GM21529 (cell line): Measurements from ENCODE around the gene PRRG2.
A peak's percentile ranks its signal among the peaks of the same experiment; 100 is the strongest.

Experiments used
- ATAC-seq: cut with Tn5 transposase; IDR thresholded peaks from one replicate; pipeline ENCODE4 v1.9.1; 2021; ENCODE audit not compliant: unreplicated experiment

The PRRG2 gene

GRCh38 chr19:49556412-49557398 lies 24.4 kb upstream of the PRRG2 start:
- no peak for ATAC-seq

- no peak for ATAC-seq
These were observed 23.3 kb upstream of the PRRG2 start for GRCh38 chr19:49557641-49558325.

GRCh38 chr19:49558591-49558990 lies 22.5 kb upstream of the PRRG2 start:
- no peak for ATAC-seq

DNA sequence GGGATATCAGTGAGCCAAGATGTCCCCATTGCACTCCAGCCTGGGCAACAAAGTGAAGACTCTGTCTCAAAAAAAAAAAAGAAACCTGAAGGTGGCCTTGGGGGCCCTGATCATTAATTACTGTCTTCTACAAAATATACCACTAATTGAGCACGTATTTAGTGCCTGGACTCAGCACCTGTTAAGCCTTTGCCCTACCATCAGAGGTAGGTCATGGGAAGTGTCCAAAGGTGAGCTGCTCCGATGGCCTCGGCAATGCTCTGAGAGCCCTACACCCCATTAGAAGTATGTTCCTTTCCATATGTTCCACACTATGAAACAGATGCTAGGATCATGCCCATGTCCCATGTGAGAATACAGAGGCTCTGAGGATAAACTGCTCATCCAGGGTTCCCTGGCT lies 21.7 kb upstream of the PRRG2 start:
- no peak for ATAC-seq

- no peak for ATAC-seq
These were observed 21.2 kb upstream of the PRRG2 start for GRCh38 chr19:49559928-49560327.

- no peak for ATAC-seq
These were observed 20.7 kb upstream of the PRRG2 start for GRCh38 chr19:49560358-49560900.

GRCh38 chr19:49564616-49565045 lies 16.5 kb upstream of the PRRG2 start:
- ATAC-seq = no peak

DNA sequence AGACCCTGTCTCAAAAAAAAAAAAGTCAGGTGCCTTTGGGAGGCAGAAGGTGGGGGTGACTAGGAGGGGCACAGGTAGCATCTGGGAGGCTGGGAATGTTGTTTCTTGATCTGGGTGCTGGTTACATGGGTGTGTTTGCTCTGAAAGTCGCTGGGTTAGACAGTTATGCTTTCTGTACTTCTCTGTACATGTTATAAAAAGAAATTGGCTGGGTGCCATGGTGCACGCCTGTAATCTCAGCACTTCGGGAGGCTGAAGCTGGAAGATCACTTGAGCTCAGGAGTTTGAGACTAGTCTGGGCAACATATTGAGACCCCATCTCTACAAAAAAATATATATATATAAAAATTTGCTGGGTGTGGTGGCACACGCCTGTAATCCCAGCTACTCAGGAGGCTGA lies 15.9 kb upstream of the PRRG2 start:
- ATAC-seq = no peak

- no peak for ATAC-seq
These were observed 14.8 kb upstream of the PRRG2 start for GRCh38 chr19:49566302-49566701.

DNA sequence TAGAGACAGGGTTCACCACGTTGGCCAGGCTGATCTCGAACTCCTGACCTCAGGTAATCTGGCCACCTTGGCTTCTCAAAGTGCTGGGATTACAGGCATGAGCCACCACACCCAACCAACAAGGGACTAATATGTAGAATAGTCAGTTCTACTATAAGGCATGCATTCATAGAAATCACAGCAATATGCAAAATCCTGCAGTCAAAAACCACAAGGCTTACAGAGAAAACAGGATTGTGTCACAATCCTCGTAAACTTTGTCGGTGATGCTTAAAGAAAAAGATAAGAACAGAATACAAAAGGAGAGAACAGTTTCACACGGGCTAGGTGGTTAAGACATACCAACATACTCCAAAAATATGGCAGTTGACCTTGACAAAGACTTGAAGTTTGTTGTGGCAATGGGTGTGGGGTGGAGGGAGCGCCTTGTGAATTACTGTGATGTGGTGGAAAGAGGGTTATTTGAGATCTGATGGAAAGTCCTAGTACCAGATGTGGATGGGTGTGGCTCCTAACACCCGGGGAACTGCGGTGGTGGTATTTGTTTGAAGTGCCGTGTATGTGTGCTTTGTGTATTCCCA lies 13.2 kb upstream of the PRRG2 start:
- ATAC-seq = no peak

- no peak for ATAC-seq
These were observed 10.8 kb upstream of the PRRG2 start for GRCh38 chr19:49570138-49570856.

GRCh38 chr19:49570997-49571676 lies 10.0 kb upstream of the PRRG2 start:
- ATAC-seq = no peak

DNA sequence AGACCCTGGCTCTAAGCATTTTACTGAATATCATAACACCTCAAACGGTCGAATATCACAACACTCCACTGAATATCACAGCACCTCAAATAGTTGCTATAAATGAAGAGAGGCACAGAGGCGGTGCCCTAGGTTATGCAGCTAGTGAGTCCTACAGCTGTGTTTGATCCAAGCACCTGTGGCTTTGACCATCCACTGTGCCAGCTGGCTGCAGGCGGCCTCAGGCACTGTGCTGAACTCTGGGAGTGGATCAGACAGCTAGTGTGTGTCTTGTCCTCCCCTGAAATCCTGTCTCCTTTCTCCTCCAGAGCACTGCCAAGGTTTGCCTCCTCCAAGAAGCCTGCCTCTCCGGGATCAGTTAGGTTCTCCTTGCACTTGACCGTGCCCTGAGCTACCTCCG lies 8.1 kb upstream of the PRRG2 start:
- no peak for ATAC-seq

GRCh38 chr19:49573425-49573824 lies 7.7 kb upstream of the PRRG2 start:
- ATAC-seq = no peak

GRCh38 chr19:49574206-49574755 lies 6.8 kb upstream of the PRRG2 start:
- ATAC-seq = no peak

DNA sequence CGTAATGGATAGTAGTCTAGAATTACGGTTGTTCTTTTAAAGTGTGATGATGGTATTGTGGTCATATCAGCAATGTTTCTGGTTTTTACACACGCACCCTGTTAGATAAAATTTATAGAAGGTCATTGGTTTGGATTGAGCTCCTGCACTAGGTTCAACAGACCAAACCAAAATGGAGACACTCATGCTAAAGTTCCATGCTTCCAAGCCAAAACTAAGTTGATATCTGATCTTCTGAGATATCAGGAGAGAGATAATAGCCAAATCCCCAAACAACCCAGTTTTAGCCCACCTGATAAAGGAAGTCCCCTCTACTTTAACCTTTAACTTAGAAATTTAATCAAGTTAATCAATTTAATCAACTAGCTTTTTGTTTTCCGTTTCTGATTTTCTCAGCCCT lies 1.9 kb upstream of the PRRG2 start:
- no peak for ATAC-seq

DNA sequence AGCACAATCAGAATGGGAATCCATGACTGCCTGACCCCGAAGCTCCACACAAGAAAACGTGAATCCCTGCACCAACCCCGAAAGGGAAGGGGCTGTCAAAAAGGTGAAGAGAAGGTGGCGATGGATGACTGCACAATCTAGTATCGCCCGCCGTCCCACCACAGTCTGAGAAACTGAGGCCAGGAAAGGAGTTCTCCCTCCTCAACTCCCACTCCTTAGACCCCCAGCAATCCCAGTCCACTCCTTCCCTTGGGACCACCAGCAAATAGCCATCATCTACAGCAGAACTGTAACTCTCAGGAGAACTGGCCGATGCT lies 1.2 kb upstream of the PRRG2 start:
- ATAC-seq = peak; percentile 6

DNA sequence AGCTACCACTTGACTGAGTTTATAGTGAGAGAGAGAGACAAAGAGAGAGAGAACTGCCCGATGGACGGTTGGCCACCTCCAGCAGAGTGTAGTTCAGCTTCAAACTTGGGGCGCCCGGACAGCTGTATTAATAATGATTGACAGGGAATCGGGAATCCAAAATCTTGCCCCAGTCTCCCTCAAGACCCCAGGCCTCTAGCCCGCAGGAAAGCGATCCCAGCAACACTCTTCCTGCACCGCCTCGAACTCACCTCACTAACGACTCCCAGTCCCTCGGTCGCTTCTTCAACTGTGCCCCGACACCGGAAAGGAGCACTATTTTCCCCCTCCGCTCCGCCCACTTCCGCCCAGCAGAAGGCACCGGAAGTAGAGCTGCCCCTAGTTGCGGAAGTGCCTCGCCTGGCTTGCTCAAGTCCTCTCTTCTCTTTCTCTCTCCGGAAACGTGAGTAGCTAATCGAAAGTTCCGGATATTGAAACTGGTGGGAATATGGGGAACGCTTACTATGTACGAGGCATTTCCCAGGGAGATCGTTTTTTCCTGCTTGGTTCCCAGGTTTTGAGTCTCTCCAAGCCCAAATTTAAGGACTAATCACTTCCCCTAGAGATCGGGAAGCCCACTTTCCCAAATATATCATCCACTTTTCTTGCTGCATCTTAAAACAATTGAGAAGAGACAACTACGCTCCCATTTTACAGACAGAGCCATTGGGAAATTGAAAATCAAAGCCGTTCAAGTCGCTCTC lies 681 bp upstream of the PRRG2 start, which contains the start of gene NOSIP:
Gene NOSIP (minus strand): TSS at position 293 of the 743 bp plus-strand sequence. CDS start 19,865 bp downstream, outside the sequence.
- ATAC-seq = peak; percentile 83

DNA sequence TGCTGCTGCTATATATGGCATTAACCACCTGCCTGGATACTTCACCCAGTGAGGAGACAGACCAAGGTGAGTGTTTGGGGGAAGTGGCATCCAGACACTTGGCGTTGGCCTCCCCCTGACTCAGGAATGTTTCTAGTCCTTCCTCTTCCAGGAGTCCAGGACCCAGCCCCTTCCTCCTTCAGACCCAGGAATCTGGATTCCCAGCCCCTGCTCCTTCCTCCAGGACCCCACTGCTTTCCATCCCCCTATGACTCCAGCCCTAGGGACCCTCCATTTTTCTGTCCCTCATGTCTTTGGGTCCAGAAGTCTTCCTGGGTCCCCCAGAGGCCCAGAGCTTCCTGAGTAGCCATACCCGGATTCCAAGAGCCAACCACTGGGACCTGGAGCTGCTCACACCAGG lies 2.1 kb downstream of the PRRG2 start:
- ATAC-seq = no peak
